Hepatocyte (in vitro differentiated cells): ENCODE results near the gene NDUFB4.

Experiments
- EZH2phosphoT487 ChIP-seq: fragments of 200-600 bp; sonication (generic); IDR thresholded peaks from one replicate; pipeline ENCODE4 v1.6.1; 2018; ENCODE audit warnings: antibody characterized with exemption, mild to moderate bottlenecking, low read depth, moderate library complexity; ENCODE audit not compliant: unreplicated experiment, severe bottlenecking
- TF ChIP-seq, protein P1 (sequence below): fragments of 200-600 bp; sonication (generic); IDR thresholded peaks from 2 replicates; pipeline ENCODE4 v1.5.1; 2016; ENCODE audit warnings: antibody characterized with exemption, mild to moderate bottlenecking; ENCODE audit not compliant: poor library complexity

DNA sequence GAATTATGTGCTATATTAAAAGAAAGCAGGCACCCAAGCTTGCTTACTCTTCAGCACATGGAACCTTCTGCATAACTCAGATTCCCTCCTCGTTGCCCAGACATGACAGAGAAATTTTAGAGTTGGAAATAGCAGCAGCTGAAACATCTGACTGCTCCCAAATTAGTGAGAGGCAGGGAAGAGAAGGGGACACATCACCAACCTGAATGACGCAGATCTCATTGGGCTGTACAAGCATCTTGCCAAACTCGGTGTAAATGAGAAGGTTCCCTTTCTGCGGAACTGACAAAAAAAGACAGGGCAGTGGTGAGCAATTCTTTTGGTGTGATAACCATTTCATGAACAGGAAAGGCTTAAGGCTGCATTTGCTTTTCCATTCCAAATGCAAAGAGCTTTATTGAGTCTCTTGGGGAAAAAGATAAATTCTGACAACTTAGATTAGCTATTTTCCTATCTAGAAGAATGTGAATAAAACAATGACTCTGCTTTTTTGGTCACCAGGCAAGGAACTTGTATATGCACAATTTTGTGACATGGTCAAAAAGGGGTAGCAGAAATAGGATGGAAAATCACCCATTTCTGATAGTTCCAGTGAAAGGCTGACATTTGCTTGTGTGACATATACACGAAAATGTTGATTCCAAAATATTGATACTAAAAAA is 50.8 kb downstream of the NDUFB4 start:
- TF ChIP-seq, protein P1, sequence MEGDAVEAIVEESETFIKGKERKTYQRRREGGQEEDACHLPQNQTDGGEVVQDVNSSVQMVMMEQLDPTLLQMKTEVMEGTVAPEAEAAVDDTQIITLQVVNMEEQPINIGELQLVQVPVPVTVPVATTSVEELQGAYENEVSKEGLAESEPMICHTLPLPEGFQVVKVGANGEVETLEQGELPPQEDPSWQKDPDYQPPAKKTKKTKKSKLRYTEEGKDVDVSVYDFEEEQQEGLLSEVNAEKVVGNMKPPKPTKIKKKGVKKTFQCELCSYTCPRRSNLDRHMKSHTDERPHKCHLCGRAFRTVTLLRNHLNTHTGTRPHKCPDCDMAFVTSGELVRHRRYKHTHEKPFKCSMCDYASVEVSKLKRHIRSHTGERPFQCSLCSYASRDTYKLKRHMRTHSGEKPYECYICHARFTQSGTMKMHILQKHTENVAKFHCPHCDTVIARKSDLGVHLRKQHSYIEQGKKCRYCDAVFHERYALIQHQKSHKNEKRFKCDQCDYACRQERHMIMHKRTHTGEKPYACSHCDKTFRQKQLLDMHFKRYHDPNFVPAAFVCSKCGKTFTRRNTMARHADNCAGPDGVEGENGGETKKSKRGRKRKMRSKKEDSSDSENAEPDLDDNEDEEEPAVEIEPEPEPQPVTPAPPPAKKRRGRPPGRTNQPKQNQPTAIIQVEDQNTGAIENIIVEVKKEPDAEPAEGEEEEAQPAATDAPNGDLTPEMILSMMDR = no peak
- TF ChIP-seq EZH2phosphoT487 = no peak
